ENCODE data around the gene PAPPA. TPM values are rescaled to one million over a fixed set of nuclear protein-coding genes. Genes with fewer than 3 reads are reported as not detected.

The PAPPA gene
- total RNA-seq, 1 donor from 2014 or later = 2.9 TPM

- H3K27me3 Mint-ChIP-seq (ENCODE audit: low read depth) = peaks cover 1% of the 10 kb centered on the region
- no peak overlapping the region for H3K27ac Mint-ChIP-seq
- TF ChIP-seq, protein P1, sequence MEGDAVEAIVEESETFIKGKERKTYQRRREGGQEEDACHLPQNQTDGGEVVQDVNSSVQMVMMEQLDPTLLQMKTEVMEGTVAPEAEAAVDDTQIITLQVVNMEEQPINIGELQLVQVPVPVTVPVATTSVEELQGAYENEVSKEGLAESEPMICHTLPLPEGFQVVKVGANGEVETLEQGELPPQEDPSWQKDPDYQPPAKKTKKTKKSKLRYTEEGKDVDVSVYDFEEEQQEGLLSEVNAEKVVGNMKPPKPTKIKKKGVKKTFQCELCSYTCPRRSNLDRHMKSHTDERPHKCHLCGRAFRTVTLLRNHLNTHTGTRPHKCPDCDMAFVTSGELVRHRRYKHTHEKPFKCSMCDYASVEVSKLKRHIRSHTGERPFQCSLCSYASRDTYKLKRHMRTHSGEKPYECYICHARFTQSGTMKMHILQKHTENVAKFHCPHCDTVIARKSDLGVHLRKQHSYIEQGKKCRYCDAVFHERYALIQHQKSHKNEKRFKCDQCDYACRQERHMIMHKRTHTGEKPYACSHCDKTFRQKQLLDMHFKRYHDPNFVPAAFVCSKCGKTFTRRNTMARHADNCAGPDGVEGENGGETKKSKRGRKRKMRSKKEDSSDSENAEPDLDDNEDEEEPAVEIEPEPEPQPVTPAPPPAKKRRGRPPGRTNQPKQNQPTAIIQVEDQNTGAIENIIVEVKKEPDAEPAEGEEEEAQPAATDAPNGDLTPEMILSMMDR (IDR thresholded peaks at IDR 0.05; ENCODE audit: unreplicated experiment) = no peak
- no peak overlapping the region for H3K4me3 Mint-ChIP-seq
- DNase-seq (ENCODE audit: low spot score in 2 of 2, unreplicated experiment in 2 of 2) = no peak
- H3K36me3 Mint-ChIP-seq = no peaks in the 10 kb centered on the region
- no peaks in the 10 kb centered on the region for H3K9me3 Mint-ChIP-seq
- H3K4me1 Mint-ChIP-seq = peaks cover 5% of the 10 kb centered on the region
These were observed 36.1 kb downstream of the PAPPA start for GRCh38 chr9:116189683-116190082.

- no peak overlapping the region for H3K27ac Mint-ChIP-seq
- peaks cover 5% of the 10 kb centered on the region for H3K4me1 Mint-ChIP-seq
These were observed 37.2 kb downstream of the PAPPA start for GRCh38 chr9:116190637-116191396.

DNA sequence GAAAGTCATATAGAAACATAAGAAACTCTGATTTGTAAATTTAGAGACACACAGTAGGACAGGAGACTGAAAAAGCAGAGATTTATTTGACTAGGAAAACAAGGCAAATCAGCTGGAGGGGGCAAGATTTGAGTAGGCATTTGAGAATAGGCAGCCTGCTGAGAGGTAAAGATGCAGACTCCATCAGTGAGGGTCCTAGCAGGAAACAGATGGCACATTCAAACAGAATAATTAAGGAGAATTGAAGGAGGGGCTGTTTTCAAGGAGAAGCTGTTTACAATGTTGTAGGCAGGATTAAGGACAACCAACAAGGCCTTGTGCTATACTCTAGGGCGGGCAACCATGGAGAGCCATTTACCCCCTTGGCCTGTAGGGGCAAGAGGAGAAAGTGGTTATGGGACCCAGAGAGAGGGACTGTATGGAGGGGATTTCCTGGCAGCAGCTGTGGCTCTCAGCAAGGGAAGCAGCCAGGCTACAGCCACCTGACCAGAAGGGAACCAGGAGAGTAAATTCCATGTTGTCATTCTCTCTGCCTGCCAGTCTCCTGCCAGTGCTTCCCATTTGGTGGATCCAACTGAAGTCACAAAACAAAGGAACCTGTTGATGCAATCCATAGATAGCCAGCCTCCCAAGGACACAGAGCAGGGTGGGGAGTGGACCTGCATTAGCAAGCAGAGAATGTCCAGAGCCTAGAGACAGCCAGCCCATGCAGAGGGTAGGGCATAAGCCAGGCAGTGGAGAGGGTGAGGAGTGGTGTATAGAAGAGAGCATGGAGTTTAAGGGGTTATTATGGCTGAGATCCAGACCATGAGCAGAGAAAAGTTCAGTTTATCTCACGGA, 38.2 kb downstream of the PAPPA start:
- Mint-ChIP-seq H3K9me3 (no peaks in the 10 kb centered on the region), H3K4me1 (peaks cover 5% of the 10 kb centered on the region), H3K27me3 (ENCODE audit: low read depth) (no peaks in the 10 kb centered on the region), H3K36me3 (no peaks in the 10 kb centered on the region), H3K27ac (no peak overlapping the region), H3K4me3 (no peak overlapping the region)
- TF ChIP-seq, protein P1 (IDR thresholded peaks at IDR 0.05; ENCODE audit: unreplicated experiment) = no peak
- DNase-seq (ENCODE audit: low spot score in 2 of 2, unreplicated experiment in 2 of 2) = no peak

More at GRCh38 chr9:116190637-116191396, 37.2 kb downstream of the PAPPA start:
- TF ChIP-seq, protein P1 (IDR thresholded peaks at IDR 0.05; ENCODE audit: unreplicated experiment) = no peak
- no peak for DNase-seq (ENCODE audit: low spot score in 2 of 2, unreplicated experiment in 2 of 2)
- Mint-ChIP-seq H3K36me3 (no peaks in the 10 kb centered on the region), H3K27me3 (ENCODE audit: low read depth) (no peaks in the 10 kb centered on the region), H3K9me3 (no peaks in the 10 kb centered on the region), H3K4me3 (no peak overlapping the region)

GRCh38 chr9:116193636-116194035, 40.0 kb downstream of the PAPPA start:
- Mint-ChIP-seq H3K4me1 (peaks cover 5% of the 10 kb centered on the region), H3K27ac (no peak overlapping the region), H3K4me3 (no peak overlapping the region), H3K9me3 (no peaks in the 10 kb centered on the region), H3K27me3 (ENCODE audit: low read depth) (no peaks in the 10 kb centered on the region), H3K36me3 (no peaks in the 10 kb centered on the region)
- TF ChIP-seq, protein P1 (IDR thresholded peaks at IDR 0.05; ENCODE audit: unreplicated experiment) = no peak
- no peak for DNase-seq (ENCODE audit: low spot score in 2 of 2, unreplicated experiment in 2 of 2)

DNA sequence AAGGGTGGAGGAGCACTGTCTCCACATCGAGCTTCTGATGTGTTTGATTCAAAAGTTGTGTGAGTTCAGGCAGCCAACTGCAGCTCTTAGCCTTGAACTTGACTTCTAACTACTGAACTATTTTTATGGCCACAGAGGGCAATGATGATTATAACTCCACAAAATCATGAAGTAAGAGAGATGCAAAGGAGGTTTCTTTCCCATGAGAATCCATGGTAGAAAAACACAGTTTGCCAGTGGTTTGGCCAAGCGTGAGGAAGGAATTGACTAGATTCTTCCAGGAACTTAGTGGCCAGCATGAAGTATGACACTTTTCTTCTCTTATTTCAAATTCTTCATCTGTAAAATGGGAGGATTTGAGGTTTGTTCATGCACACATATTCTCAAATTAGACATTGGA, 43.2 kb downstream of the PAPPA start:
- TF ChIP-seq, protein P1 (IDR thresholded peaks at IDR 0.05; ENCODE audit: unreplicated experiment) = no peak
- no peak for DNase-seq (ENCODE audit: low spot score in 2 of 2, unreplicated experiment in 2 of 2)
- Mint-ChIP-seq H3K9me3 (no peaks in the 10 kb centered on the region), H3K4me1 (peaks cover 5% of the 10 kb centered on the region), H3K36me3 (no peaks in the 10 kb centered on the region), H3K27me3 (ENCODE audit: low read depth) (no peaks in the 10 kb centered on the region), H3K4me3 (no peak overlapping the region), H3K27ac (no peak overlapping the region)

All from mesothelial cell of epicardium (in vitro differentiated cells).